MM.1S (cell line): ENCODE results near the gene SYCP3.

Experiments used
- DNase-seq: peaks from one replicate; pipeline ENCODE4 v3.0.0-alpha.2; 2015
- H2AFZ ChIP-seq: fragments of 300-600 bp; sonication (generic); 2 replicates; pipeline ENCODE4 v1.6.0; 2016; ENCODE audit warnings: antibody characterized with exemption, low read length
- H3F3A ChIP-seq: fragments of 300-600 bp; sonication (generic); 2 replicates; pipeline ENCODE4 v1.6.1; 2016; ENCODE audit warnings: mild to moderate bottlenecking, antibody characterized with exemption, low read length, moderate library complexity, mixed read lengths; ENCODE audit not compliant: insufficient read depth
- H3K27ac ChIP-seq: fragments of 300-600 bp; sonication (generic); 2 replicates; pipeline ENCODE4 v1.5.1; 2016; ENCODE audit warnings: mild to moderate bottlenecking, low read length
- H3K27me3 ChIP-seq: fragments of 300-600 bp; sonication (generic); replicated peaks from 2 replicates; pipeline ENCODE4 v1.6.0; 2016; ENCODE audit warnings: low read length; ENCODE audit not compliant: insufficient read depth
- H3K36me3 ChIP-seq: fragments of 300-600 bp; sonication (generic); replicated peaks from 2 replicates; pipeline ENCODE4 v1.6.1; 2016; ENCODE audit warnings: mild to moderate bottlenecking, low read length, mixed read lengths; ENCODE audit not compliant: insufficient read depth
- H3K4me1 ChIP-seq: fragments of 300-600 bp; sonication (generic); 2 replicates; pipeline ENCODE4 v1.6.1; 2016; ENCODE audit warnings: low read length, mixed read lengths
- H3K4me2 ChIP-seq: fragments of 300-600 bp; sonication (generic); 2 replicates; pipeline ENCODE4 v1.6.0; 2016; ENCODE audit warnings: low read depth, low read length
- H3K4me3 ChIP-seq: fragments of 300-600 bp; sonication (generic); 2 replicates; pipeline ENCODE4 v1.5.1; 2016; ENCODE audit warnings: low read length, mixed read lengths
- H3K79me2 ChIP-seq: fragments of 300-600 bp; sonication (generic); 2 replicates; pipeline ENCODE4 v1.6.1; 2016; ENCODE audit warnings: mixed run types, low read length, mixed read lengths
- H3K9ac ChIP-seq: fragments of 300-600 bp; sonication (generic); 2 replicates; pipeline ENCODE4 v1.6.1; 2016; ENCODE audit warnings: low read length, mixed read lengths
- H3K9me2 ChIP-seq: fragments of 300-600 bp; sonication (generic); replicated peaks from 2 replicates; pipeline ENCODE4 v1.6.1; 2016; ENCODE audit warnings: mild to moderate bottlenecking, low read length, mixed read lengths; ENCODE audit not compliant: insufficient read depth
- H3K9me3 ChIP-seq: fragments of 300-600 bp; sonication (generic); replicated peaks from 2 replicates; pipeline ENCODE4 v1.6.1; 2016; ENCODE audit warnings: mild to moderate bottlenecking, low read length, mixed read lengths; ENCODE audit not compliant: insufficient read depth
- H4K20me1 ChIP-seq: fragments of 300-600 bp; sonication (generic); 2 replicates; pipeline ENCODE4 v1.6.1; 2016; ENCODE audit warnings: mild to moderate bottlenecking, low read length, moderate library complexity, mixed read lengths; ENCODE audit not compliant: insufficient read depth
- EZH2 ChIP-seq: fragments of 300-600 bp; sonication (generic); optimal IDR thresholded peaks from 2 replicates; pipeline ENCODE3; 2017; ENCODE audit warnings: low read depth, mild to moderate bottlenecking, antibody characterized with exemption, low read length, mixed read lengths
- EZH2phosphoT487 ChIP-seq: fragments of 300-600 bp; sonication (generic); IDR thresholded peaks from 2 replicates; pipeline ENCODE4 v1.6.1; 2018; ENCODE audit warnings: antibody characterized with exemption, low read length
- TF ChIP-seq, protein P1 (sequence below): fragments of 300-600 bp; sonication (generic); IDR thresholded peaks from 2 replicates; pipeline ENCODE4 v1.5.1; 2016; ENCODE audit warnings: antibody characterized with exemption, low read length, mixed read lengths

Gene SYCP3

DNA sequence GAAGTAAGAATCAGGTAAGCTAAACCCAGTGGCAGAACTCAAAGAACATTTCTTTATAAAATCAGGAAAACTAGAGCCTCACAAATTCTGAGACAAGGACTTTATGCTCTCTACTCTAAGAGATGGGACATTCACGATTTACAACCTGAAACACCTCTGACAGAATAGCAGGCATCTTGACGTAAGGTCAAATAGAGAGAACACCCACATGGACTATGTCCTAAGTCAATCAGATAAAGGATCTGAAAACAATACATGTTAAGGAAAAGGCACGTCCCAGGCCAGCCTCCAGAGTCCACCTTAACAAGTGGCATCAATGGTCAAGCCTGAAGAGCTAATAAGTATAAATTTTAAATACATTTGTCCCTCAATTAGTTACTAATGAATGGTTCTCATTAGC, 39.9 kb upstream of the SYCP3 start:
- Histone ChIP-seq H3K27me3 (no peaks in the 10 kb centered on the region), H3K27ac (no peak overlapping the region), H3K4me3 (no peak overlapping the region), H2AFZ (no peak overlapping the region), H3K9me3 (no peaks in the 10 kb centered on the region), H3K36me3 (no peaks in the 10 kb centered on the region; the same call in 1 of the 2 replicates), H3K9me2 (no peaks in the 10 kb centered on the region), H4K20me1 (no peaks in the 10 kb centered on the region), H3K4me1 (peaks cover 23% of the 10 kb centered on the region), H3K4me2 (no peak overlapping the region), H3K9ac (no peak overlapping the region), H3K79me2 (0 out of 2 replicates have a peak, but pooled peaks cover 3% of the 10 kb centered on the region), H3F3A (peaks cover 10% of the 10 kb centered on the region; the same call in 1 of the 2 replicates)
- TF ChIP-seq, protein P1, sequence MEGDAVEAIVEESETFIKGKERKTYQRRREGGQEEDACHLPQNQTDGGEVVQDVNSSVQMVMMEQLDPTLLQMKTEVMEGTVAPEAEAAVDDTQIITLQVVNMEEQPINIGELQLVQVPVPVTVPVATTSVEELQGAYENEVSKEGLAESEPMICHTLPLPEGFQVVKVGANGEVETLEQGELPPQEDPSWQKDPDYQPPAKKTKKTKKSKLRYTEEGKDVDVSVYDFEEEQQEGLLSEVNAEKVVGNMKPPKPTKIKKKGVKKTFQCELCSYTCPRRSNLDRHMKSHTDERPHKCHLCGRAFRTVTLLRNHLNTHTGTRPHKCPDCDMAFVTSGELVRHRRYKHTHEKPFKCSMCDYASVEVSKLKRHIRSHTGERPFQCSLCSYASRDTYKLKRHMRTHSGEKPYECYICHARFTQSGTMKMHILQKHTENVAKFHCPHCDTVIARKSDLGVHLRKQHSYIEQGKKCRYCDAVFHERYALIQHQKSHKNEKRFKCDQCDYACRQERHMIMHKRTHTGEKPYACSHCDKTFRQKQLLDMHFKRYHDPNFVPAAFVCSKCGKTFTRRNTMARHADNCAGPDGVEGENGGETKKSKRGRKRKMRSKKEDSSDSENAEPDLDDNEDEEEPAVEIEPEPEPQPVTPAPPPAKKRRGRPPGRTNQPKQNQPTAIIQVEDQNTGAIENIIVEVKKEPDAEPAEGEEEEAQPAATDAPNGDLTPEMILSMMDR: no peak
- TF ChIP-seq EZH2: no peak
- TF ChIP-seq EZH2phosphoT487: no peak
- no peak for DNase-seq

DNA sequence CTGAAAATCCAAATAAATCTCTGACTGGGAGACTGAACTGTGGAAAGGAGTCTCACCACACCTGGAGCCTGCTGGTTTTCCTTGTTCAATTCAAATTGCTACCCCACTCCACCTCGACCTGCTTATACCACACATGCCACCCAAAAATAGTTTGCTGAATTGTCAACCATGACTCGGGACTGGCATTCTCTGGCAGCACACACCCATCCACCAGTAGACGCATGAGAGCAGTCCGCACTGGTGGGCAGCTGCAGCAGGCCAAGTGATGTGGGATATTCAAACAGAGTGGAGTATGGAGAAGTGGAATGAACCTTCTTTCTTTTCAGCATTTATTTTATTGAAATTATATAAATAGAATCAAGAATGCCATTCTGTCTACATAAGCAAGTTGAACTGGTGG, 38.7 kb upstream of the SYCP3 start:
- no peak overlapping the region for H2AFZ ChIP-seq
- no peaks in the 10 kb centered on the region for H4K20me1 ChIP-seq
- H3K36me3 ChIP-seq: no peaks in the 10 kb centered on the region
- 0 out of 2 replicates have a peak, but pooled peaks cover 2% of the 10 kb centered on the region for H3K79me2 ChIP-seq
- DNase-seq: no peak
- peak overlapping the region; percentile 10; the same call in 1 of the 2 replicates for H3K4me2 ChIP-seq
- no peaks in the 10 kb centered on the region for H3K27me3 ChIP-seq
- TF ChIP-seq EZH2 (no peak), EZH2phosphoT487 (no peak)
- TF ChIP-seq, protein P1: no peak
- peak overlapping the region; percentile 56; the same call in 1 of the 2 replicates for H3K27ac ChIP-seq
- peaks cover 33% of the 10 kb centered on the region for H3K4me1 ChIP-seq
- H3F3A ChIP-seq: peaks cover 19% of the 10 kb centered on the region
- H3K4me3 ChIP-seq: no peak overlapping the region
- H3K9me2 ChIP-seq: no peaks in the 10 kb centered on the region
- no peaks in the 10 kb centered on the region for H3K9me3 ChIP-seq
- H3K9ac ChIP-seq: no peak overlapping the region; the same call in 1 of the 2 replicates

DNA sequence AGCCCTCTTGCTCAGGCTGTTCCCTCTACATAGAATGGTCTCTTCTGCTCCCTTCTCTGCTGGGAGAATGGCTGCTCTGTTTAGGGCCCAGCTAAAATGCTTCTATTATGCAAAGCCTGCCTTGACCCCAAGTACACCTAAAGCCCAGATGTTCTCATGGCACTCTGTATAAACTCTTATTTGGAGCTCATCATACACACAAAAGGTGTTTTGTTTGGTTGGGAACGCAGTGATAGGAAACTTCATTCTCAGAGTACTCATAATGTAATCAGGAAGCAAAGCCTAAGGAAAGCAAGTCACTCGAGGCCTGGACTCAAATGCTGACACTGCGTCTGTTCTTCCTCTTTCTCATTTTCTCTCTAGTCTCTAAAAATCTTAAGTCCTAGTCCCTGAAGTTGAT, 38.2 kb upstream of the SYCP3 start:
- Histone ChIP-seq H3K79me2 (no peaks in the 10 kb centered on the region), H3K9me3 (no peaks in the 10 kb centered on the region), H4K20me1 (no peaks in the 10 kb centered on the region), H3K9ac (no peak overlapping the region; the same call in 1 of the 2 replicates), H3K27me3 (no peaks in the 10 kb centered on the region), H3K9me2 (no peaks in the 10 kb centered on the region), H3K36me3 (no peaks in the 10 kb centered on the region), H3K27ac (peak overlapping the region; percentile 56; the same call in 1 of the 2 replicates), H3K4me1 (peaks cover 36% of the 10 kb centered on the region), H2AFZ (no peak overlapping the region), H3F3A (peaks cover 24% of the 10 kb centered on the region), H3K4me3 (no peak overlapping the region), H3K4me2 (peak overlapping the region; percentile 10; the same call in 1 of the 2 replicates)
- DNase-seq: peak; percentile 18
- TF ChIP-seq, protein P1: no peak
- no peak for TF ChIP-seq EZH2phosphoT487
- TF ChIP-seq EZH2: no peak
